ENCODE data around the gene MOSPD3.

The MOSPD3 gene

GRCh38 chr7:100590077-100590737 is 22.1 kb upstream of the MOSPD3 start:
- FAIRE-seq (no peak), DNase-seq (ENCODE audit: low spot score) (no peak)

- FAIRE-seq (no peak), DNase-seq (ENCODE audit: low spot score) (no peak)
Measured at GRCh38 chr7:100591596-100591995, 20.7 kb upstream of the MOSPD3 start.

DNA sequence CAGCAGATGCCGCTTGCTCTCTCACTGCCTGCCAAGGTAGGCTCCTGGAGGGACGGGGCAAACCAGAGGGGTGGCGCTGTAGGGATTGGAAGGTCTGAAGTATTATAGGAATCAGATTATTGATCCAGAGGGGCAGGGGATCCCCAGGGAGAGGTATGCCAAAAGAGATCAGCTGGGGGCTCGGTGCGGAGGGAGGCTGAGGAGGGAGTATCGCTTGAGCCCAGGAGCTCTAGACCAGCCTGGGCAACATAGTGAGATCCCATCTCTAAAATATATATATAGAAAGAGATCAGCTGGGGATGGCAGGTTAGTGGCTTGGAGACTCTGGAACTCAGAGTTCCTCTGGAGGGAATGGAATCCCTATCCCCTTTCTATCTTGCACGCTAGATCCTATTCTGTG is 17.2 kb upstream of the MOSPD3 start:
- FAIRE-seq (no peak), DNase-seq (ENCODE audit: low spot score) (no peak)

DNA sequence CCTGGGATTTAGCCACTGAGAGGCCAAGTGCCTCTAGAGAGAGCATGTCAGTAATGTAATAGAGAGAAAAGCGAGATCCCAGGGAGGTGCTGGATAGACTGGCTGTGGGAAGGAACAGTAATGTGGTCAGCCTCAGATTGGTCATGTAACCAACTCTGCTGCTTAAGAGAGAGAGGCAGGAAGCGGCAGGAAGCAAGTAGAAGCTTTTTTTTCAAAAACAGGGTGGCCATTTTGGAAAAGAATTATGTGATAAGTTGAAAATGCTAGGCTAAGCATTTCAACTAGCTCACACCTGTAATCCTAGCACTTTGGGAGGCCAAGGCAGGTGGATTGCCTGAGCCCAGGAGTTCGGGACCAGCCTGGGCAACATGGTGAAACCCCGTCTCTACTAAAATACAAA is 13.9 kb upstream of the MOSPD3 start:
- FAIRE-seq = no peak
- peak; percentile 5 for DNase-seq (ENCODE audit: low spot score)

- FAIRE-seq (no peak), DNase-seq (ENCODE audit: low spot score) (no peak)
Measured at GRCh38 chr7:100599911-100600729, 12.2 kb upstream of the MOSPD3 start.

DNA sequence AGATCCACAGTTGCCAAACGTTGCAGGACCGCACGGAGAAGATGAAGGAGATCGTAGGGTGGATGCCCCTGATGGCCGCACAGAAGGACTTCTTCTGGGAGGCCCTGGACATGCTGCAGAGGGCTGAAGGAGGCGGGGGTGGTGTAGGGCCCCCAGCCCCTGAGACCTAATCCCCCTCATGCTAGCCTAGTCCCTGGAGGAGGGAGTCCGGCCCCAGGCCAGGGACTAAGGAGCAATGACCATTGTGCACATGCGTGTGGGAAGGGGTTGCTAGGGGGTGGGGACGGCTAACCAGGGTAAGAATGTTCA is 11.7 kb upstream of the MOSPD3 start:
- FAIRE-seq (no peak), DNase-seq (ENCODE audit: low spot score) (no peak)

GRCh38 chr7:100602889-100603725 is 9.2 kb upstream of the MOSPD3 start:
- DNase-seq (ENCODE audit: low spot score) (no peak), FAIRE-seq (no peak)

DNA sequence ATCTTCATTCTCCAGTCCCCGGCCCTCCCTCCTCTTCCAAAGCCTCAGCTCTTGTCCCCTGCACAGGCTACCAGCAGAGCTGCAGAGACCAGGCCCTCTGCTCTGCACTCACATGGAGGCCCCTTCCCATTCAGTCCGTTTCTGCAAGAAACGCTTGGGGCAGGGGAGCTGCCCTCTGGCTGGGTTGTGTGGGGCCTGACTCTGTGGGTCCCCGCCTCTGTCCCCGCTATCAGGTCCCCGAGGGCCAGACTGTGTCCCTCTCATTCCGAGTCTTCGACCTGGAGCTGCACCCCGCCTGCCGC is 8.7 kb upstream of the MOSPD3 start:
- DNase-seq (ENCODE audit: low spot score) = no peak
- FAIRE-seq = no peak

- FAIRE-seq = no peak
- peak; percentile 42 for DNase-seq (ENCODE audit: low spot score)
Measured at GRCh38 chr7:100604028-100604975, 8.0 kb upstream of the MOSPD3 start.

DNA sequence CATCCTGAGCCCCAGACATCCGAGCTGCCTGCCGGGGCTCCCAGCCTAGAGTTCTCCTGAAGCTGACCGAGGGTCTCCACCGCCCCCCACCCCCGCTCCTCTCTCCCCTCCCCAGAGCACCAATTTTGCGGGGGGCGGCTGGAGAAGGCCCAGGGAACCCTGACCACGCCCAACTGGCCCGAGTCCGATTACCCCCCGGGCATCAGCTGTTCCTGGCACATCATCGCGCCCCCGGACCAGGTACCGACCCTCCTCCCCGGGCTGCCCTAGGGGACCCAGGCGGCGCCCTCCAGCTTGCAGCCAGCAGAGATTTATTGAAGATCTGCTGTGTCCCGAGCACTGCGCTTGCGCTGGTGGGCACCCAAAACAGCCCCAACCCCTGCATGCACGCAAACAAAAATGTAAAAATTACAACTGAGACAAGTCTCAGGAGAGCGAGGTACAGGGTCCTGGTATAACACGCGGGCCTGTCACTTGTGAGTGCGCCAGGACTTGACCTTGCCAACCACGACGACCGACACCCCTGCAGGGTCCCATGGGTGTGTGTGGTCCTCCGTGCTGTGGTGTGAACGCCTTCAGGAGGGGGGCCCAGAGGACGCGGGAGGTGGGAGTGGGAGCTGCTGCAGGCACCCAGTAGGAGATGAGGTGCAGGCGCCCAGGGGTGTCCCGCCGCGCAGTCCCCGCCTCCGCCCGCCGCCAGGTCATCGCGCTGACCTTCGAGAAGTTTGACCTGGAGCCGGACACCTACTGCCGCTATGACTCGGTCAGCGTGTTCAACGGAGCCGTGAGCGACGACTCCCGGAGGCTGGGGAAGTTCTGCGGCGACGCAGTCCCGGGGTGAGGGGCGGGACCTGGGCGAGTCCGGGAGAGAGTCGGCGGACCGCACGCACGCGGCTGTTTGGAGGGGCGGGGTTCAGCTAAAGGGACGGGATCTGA is 7.1 kb upstream of the MOSPD3 start:
- FAIRE-seq = no peak
- DNase-seq (ENCODE audit: low spot score) = no peak

- DNase-seq (ENCODE audit: low spot score) (no peak), FAIRE-seq (no peak)
Measured at GRCh38 chr7:100606313-100606712, 6.0 kb upstream of the MOSPD3 start.

- peak; percentile 93 for DNase-seq (ENCODE audit: low spot score)
- peak; percentile 30 for FAIRE-seq
Measured at GRCh38 chr7:100607111-100607510, 5.2 kb upstream of the MOSPD3 start.

- no peak for FAIRE-seq
- DNase-seq (ENCODE audit: low spot score) = no peak
Measured at GRCh38 chr7:100609958-100610357, 2.4 kb upstream of the MOSPD3 start.

GRCh38 chr7:100612730-100613390 is 520 bp downstream of the MOSPD3 start:
- no peak for FAIRE-seq
- no peak for DNase-seq (ENCODE audit: low spot score)

DNA sequence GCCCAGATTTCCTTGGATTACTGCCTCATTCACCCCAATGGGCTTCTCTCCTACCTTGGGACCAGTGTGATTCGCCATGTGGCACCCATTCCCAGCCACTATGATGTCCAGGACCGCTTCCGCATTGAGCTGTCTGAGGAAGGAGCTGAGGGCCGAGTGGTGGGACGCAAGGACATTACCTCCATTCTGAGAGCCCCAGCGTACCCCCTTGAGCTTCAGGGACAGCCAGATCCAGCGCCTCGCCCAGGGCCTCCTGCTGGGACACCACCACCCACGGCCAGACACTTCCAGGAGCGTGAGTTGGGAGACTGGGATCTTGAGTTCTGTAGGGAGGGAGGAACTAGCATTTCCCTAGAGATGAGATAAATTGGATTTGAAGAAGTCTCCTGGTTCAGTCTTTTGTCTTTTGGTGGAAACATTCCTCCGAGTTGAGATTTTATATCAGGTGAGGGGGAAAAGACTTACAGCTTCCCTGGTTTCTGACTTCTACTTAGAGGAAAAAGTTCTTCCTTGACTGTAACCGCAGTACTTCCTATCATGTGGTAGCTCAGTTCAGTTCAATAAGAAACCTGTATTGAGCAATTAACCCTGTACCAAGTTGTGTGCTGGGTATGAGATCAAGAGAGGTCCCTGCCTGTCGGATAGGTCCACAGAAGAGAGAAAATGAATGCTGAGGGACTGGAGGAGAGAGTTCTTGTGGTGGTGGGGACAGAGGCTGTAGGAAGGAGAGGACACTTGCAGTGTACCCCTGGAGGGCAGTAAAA is 1.3 kb downstream of the MOSPD3 start:
- DNase-seq (ENCODE audit: low spot score) (no peak), FAIRE-seq (no peak)

GRCh38 chr7:100614308-100614861 is 2.0 kb downstream of the MOSPD3 start:
- FAIRE-seq (no peak), DNase-seq (ENCODE audit: low spot score) (peak; percentile 10)

GRCh38 chr7:100620239-100620638 is 7.9 kb downstream of the MOSPD3 start:
- DNase-seq (ENCODE audit: low spot score) = no peak
- no peak for FAIRE-seq

GRCh38 chr7:100620804-100621203 is 8.5 kb downstream of the MOSPD3 start:
- no peak for FAIRE-seq
- no peak for DNase-seq (ENCODE audit: low spot score)

DNA sequence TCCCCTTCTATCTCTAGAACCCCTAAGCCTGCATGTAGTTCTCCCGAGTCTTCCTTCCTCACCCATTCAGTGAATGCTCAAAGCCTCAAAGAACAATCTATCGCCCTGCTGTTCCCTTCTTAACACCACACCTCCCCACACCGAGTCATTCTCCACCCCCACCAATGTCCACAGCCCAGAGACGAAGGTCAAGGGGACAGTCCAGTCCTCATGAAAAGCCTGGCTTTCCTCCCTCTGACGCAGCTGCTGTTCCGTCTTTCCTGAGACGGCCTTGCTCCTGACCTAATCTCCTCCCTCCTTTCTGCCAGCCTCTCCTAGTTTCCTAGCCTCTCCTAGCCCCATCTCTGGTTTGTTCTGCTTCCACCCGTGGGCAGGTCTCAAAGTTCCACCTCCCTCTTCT is 9.2 kb downstream of the MOSPD3 start:
- no peak for DNase-seq (ENCODE audit: low spot score)
- FAIRE-seq = no peak

Measured in RCC 7860 (cell line).